ENCODE data around the gene ARHGAP25. TPM values are rescaled to one million over a fixed set of nuclear protein-coding genes. Genes with fewer than 3 reads are reported as not detected.

Gene ARHGAP25
- total RNA-seq, 1 donor from 2014 or later = 0.43 TPM

DNA sequence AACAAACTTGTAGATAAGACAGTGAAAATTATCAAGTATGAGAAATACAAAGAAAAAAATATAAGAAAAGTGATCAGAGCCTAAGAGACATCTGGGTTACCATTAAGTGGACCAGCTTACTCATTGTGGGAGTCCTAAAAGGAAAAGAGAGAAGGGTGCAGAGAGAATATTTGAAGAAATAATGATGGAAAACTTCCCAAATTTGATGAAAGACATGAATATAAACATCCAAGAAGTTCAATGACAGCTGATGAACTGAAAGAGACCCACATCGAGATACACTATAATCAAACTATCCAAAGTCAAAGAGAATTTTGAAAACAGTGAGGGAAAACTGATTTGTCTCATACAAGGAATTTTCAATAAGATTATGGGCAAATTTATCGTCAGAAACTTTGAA is 22.5 kb downstream of the ARHGAP25 start:
- Mint-ChIP-seq H3K36me3 (ENCODE audit: unreplicated experiment) (peaks cover 5% of the 10 kb centered on the region), H3K27ac (ENCODE audit: unreplicated experiment) (no peak overlapping the region), H3K27me3 (ENCODE audit: unreplicated experiment) (peaks cover 26% of the 10 kb centered on the region), H3K9me3 (ENCODE audit: unreplicated experiment) (peaks cover 7% of the 10 kb centered on the region), H3K4me1 (ENCODE audit: unreplicated experiment) (peaks cover 9% of the 10 kb centered on the region), H3K4me3 (ENCODE audit: unreplicated experiment) (no peak overlapping the region)
- TF ChIP-seq, protein P1, sequence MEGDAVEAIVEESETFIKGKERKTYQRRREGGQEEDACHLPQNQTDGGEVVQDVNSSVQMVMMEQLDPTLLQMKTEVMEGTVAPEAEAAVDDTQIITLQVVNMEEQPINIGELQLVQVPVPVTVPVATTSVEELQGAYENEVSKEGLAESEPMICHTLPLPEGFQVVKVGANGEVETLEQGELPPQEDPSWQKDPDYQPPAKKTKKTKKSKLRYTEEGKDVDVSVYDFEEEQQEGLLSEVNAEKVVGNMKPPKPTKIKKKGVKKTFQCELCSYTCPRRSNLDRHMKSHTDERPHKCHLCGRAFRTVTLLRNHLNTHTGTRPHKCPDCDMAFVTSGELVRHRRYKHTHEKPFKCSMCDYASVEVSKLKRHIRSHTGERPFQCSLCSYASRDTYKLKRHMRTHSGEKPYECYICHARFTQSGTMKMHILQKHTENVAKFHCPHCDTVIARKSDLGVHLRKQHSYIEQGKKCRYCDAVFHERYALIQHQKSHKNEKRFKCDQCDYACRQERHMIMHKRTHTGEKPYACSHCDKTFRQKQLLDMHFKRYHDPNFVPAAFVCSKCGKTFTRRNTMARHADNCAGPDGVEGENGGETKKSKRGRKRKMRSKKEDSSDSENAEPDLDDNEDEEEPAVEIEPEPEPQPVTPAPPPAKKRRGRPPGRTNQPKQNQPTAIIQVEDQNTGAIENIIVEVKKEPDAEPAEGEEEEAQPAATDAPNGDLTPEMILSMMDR (IDR thresholded peaks at IDR 0.05) = no peak
- no peak for DNase-seq (ENCODE audit: extremely low spot score, unreplicated experiment)

DNA sequence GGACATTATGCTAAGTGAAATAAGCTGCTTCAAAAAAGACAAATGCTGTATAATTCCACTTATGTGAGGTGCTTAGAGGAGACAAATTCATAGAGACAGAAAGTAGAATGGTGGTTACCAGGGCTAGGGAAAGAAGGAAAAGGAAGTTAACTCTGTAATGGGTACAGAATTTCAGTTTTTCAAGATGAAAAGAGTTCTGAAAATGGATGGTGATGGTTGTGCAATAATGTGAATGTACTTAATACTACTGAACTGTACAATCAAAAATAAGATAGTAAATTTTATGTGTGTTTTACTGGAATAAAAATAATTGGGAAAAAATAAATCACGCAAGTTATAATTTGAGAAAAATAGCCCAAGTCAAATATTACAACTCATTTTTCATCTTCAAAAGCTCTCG is 27.5 kb downstream of the ARHGAP25 start:
- H3K36me3 Mint-ChIP-seq (ENCODE audit: unreplicated experiment) = peaks cover under 1% of the 10 kb centered on the region
- H3K9me3 Mint-ChIP-seq (ENCODE audit: unreplicated experiment) = peaks cover 1% of the 10 kb centered on the region
- DNase-seq (ENCODE audit: extremely low spot score, unreplicated experiment) = no peak
- peaks cover 19% of the 10 kb centered on the region for H3K27me3 Mint-ChIP-seq (ENCODE audit: unreplicated experiment)
- peaks cover 15% of the 10 kb centered on the region for H3K4me1 Mint-ChIP-seq (ENCODE audit: unreplicated experiment)
- H3K4me3 Mint-ChIP-seq (ENCODE audit: unreplicated experiment) = no peak overlapping the region
- no peak overlapping the region for H3K27ac Mint-ChIP-seq (ENCODE audit: unreplicated experiment)
- TF ChIP-seq, protein P1 (IDR thresholded peaks at IDR 0.05) = no peak

DNA sequence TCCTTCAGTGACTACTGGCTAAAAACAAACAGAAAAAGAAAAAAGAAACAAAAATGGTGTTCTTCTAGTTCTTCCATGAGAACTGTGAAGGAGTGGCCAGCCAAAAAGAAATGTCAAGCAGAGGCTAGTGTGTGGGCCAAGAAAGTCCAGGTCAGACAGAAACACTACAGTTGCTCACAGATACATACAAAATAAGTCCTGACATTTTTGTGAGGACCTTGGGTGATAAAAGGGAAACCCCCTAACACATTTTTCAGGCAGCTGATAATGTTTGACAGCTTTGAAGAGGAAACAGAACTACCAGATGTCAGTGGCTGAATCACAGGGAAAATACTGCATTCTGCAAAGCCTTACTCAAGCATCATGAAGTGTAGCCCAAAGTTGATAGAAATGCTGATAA is 28.1 kb downstream of the ARHGAP25 start:
- Mint-ChIP-seq H3K9me3 (ENCODE audit: unreplicated experiment) (no peaks in the 10 kb centered on the region), H3K27ac (ENCODE audit: unreplicated experiment) (peak overlapping the region; percentile 5)
- DNase-seq (ENCODE audit: extremely low spot score, unreplicated experiment) = no peak

DNA sequence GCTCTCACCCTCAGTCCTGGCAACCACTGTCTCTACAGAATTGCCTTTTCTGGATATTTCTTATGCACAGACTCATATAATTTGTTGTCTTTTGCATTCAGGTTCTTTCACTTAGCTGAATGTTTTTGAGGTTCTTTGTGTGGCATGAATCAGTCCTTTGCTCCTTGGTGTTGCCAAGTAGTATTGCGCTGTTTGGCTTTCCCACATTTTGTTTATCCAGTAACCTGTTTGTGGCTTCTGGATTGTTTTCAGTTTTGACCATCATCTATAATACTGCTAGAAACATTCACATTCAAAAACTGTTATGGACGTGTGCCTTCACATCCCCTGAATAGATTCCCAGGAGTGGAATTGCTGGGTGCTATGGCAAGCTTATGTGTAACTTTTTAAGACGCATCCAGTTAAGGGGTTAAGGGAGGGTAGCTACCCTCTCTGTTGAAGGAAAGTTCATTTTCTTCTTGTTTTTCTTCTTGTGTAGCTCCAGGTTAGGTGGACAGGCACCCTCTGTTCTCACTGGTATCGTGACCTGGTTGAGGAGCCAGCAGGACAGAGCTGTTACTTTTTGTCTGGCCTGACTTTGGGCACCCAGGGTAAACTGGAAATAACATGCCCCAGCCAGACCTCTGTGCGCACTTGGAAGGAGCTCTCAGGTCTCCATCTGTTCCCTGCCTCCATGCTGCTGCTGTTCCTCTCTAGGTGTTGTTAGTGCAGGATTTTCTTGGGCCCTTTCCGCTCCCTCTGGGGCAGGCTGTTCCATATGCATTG is 29.6 kb downstream of the ARHGAP25 start:
- H3K4me3 Mint-ChIP-seq (ENCODE audit: unreplicated experiment) = no peak overlapping the region
- no peak for DNase-seq (ENCODE audit: extremely low spot score, unreplicated experiment)

More for the DNA sequence above, 28.1 kb downstream of the ARHGAP25 start:
- Mint-ChIP-seq H3K4me1 (ENCODE audit: unreplicated experiment) (peaks cover 15% of the 10 kb centered on the region), H3K4me3 (ENCODE audit: unreplicated experiment) (no peak overlapping the region), H3K27me3 (ENCODE audit: unreplicated experiment) (peaks cover 19% of the 10 kb centered on the region), H3K36me3 (ENCODE audit: unreplicated experiment) (no peaks in the 10 kb centered on the region)
- TF ChIP-seq, protein P1 (IDR thresholded peaks at IDR 0.05) = no peak

DNA sequence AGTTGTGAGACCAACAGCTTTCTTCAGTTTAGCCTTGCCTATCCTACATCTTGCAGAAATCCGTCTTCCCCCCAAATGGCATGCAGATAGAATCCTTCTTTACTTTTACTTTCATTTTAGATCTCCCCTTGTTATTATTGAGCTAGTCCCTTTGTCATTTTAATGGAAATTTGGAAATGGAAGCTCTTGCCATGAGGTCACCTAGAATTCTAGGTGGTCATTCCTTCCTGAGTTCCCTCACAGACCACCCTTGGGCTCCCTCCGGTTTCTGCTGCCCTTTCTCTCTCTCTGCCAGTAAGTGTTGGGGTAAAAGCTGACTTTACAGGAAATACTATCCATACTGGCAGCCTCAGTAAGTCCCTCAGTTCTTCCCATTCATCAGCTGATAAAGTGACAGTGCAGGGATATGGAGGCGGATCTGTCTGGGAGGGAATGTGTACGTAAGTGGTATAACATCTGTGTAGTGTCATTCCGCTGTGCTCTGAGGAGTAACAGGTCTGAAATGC is 30.2 kb downstream of the ARHGAP25 start:
- Mint-ChIP-seq H3K27ac (ENCODE audit: unreplicated experiment) (no peak overlapping the region), H3K4me1 (ENCODE audit: unreplicated experiment) (peaks cover 15% of the 10 kb centered on the region), H3K27me3 (ENCODE audit: unreplicated experiment) (peaks cover 5% of the 10 kb centered on the region), H3K9me3 (ENCODE audit: unreplicated experiment) (no peaks in the 10 kb centered on the region), H3K36me3 (ENCODE audit: unreplicated experiment) (no peaks in the 10 kb centered on the region), H3K4me3 (ENCODE audit: unreplicated experiment) (no peak overlapping the region)
- TF ChIP-seq, protein P1 (IDR thresholded peaks at IDR 0.05) = no peak
- no peak for DNase-seq (ENCODE audit: extremely low spot score, unreplicated experiment)

More for the DNA sequence above, 29.6 kb downstream of the ARHGAP25 start:
- H3K36me3 Mint-ChIP-seq (ENCODE audit: unreplicated experiment) = no peaks in the 10 kb centered on the region
- H3K4me1 Mint-ChIP-seq (ENCODE audit: unreplicated experiment) = peaks cover 15% of the 10 kb centered on the region
- H3K27ac Mint-ChIP-seq (ENCODE audit: unreplicated experiment) = no peak overlapping the region
- peaks cover 10% of the 10 kb centered on the region for H3K27me3 Mint-ChIP-seq (ENCODE audit: unreplicated experiment)
- H3K9me3 Mint-ChIP-seq (ENCODE audit: unreplicated experiment) = no peaks in the 10 kb centered on the region
- TF ChIP-seq, protein P1 (IDR thresholded peaks at IDR 0.05) = no peak
